Natural killer cell (primary cell): ENCODE data around the gene EEF1A2. TPM values are rescaled to one million over a fixed set of nuclear protein-coding genes. Genes with fewer than 3 reads are reported as not detected.

Experiments used
- ATAC-seq, 3 donors: fragments of 150-1000 bp in 2 of 3; fragments of 200-7000 bp in 1 of 3; cut with Tn5 transposase; 1 replicate in 1 of 3; 2 replicates in 2 of 3; pipeline ENCODE4 v1.10.0; 2021; ENCODE audit warnings: mild to moderate bottlenecking in 2 of 3, moderate library complexity in 2 of 3
- DNase-seq, 2 donors: peaks; one replicate each; pipeline versions ENCODE4 v3.0.0 to v3.0.0-alpha.2; 2013 to 2021; ENCODE audit warnings: mixed read lengths in 1 of 2
- H3K27ac ChIP-seq: one replicate; pipeline ENCODE4 v1.5.1; 2013; ENCODE audit warnings: mild to moderate bottlenecking, low read length
- H3K27me3 ChIP-seq: one replicate; pipeline ENCODE4 v1.6.1; 2013; ENCODE audit warnings: low read length; ENCODE audit not compliant: control insufficient read depth, insufficient read depth
- H3K36me3 ChIP-seq: one replicate; pipeline ENCODE4 v1.6.1; 2013; ENCODE audit warnings: low read length; ENCODE audit not compliant: control insufficient read depth, insufficient read depth
- H3K4me1 ChIP-seq: one replicate; pipeline ENCODE4 v1.6.1; 2013; ENCODE audit warnings: low read length; ENCODE audit not compliant: control insufficient read depth, insufficient read depth
- H3K4me3 ChIP-seq: one replicate; pipeline ENCODE4 v1.5.1; 2013; ENCODE audit warnings: low read length
- H3K9me3 ChIP-seq: one replicate; pipeline ENCODE4 v1.6.1; 2013; ENCODE audit warnings: low read length; ENCODE audit not compliant: control insufficient read depth, insufficient read depth
- H3K27ac Mint-ChIP-seq, 2 donors: one replicate each; pipeline ENCODE4 v1.8.0; 2022; ENCODE audit warnings: mild to moderate bottlenecking in 2 of 2, mixed read lengths in 2 of 2, moderate library complexity in 1 of 2
- H3K27me3 Mint-ChIP-seq, 2 donors: one replicate each; pipeline ENCODE4 v1.8.0; 2022; ENCODE audit warnings: low read depth in 2 of 2, mixed read lengths in 2 of 2
- H3K36me3 Mint-ChIP-seq: one replicate; pipeline ENCODE4 v1.8.0; 2022; ENCODE audit warnings: mixed read lengths
- H3K4me1 Mint-ChIP-seq, 2 donors: one replicate each; pipeline ENCODE4 v1.8.0; 2022; ENCODE audit warnings: mixed read lengths in 2 of 2
- H3K4me3 Mint-ChIP-seq: one replicate; pipeline ENCODE4 v1.8.0; 2022; ENCODE audit warnings: mild to moderate bottlenecking, moderate library complexity, mixed read lengths
- H3K9me3 Mint-ChIP-seq, 2 donors: one replicate each; pipeline ENCODE4 v1.8.0; 2022; ENCODE audit warnings: mixed read lengths in 2 of 2
- CTCF ChIP-seq: fragments of 200-600 bp; IDR thresholded peaks from one replicate; pipeline ENCODE4 v1.8.0; 2022; ENCODE audit warnings: antibody characterized with exemption
- WGBS: methylation state at CpG from one replicate; pipeline ENCODE4 v1.1.7; 2013; ENCODE audit warnings: missing lambda C conversion rate; ENCODE audit not compliant: insufficient coverage; 5-methylcytosine and 5-hydroxymethylcytosine counted together
- intact Hi-C: fragments of 100-400 bp; cut with micrococcal nuclease; formaldehyde crosslinking; loops from one replicate; pipeline ENCODE4 v1.14.2; 2022
- total RNA-seq, 4 donors: library from RNA; stranded (reverse); fragments of 120-200 nt in 1 of 4; gene quantifications; one replicate each; pipeline versions ENCODE4 v1.2.3 to v1.2.4, GENCODE V29; 2013 to 2022

The EEF1A2 gene
- total RNA-seq, 3 donors from 2014 or later (not counting 1 experiment from before 2014, with no cell fraction given): 0.14 to 0.86 (median 0.35) TPM

GRCh38 chr20:63455568-63455859, 43.4 kb downstream of the EEF1A2 start:
- peaks cover 18% of the 10 kb centered on the region for H3K4me1 ChIP-seq
- intact Hi-C loops: no loop called here
- no peak overlapping the region for H3K4me3 ChIP-seq
- no peak for ATAC-seq
- H3K4me3 Mint-ChIP-seq: no peak overlapping the region
- peaks cover 9% of the 10 kb centered on the region for H3K27me3 ChIP-seq
- TF ChIP-seq CTCF: no peak
- H3K4me1 Mint-ChIP-seq: peaks cover 0 to 4% of the 10 kb centered on the region in 2 donors
- DNase-seq: no peak
- no peaks in the 10 kb centered on the region for H3K36me3 ChIP-seq
- H3K27ac Mint-ChIP-seq: no peak overlapping the region
- WGBS: 87% methylated on average over 7 of the region's 10 CpGs
- no peaks in the 10 kb centered on the region for H3K9me3 Mint-ChIP-seq
- H3K9me3 ChIP-seq: no peaks in the 10 kb centered on the region
- peaks cover 2 to 13% of the 10 kb centered on the region in 2 donors for H3K27me3 Mint-ChIP-seq
- no peak overlapping the region for H3K27ac ChIP-seq
- no peaks in the 10 kb centered on the region for H3K36me3 Mint-ChIP-seq

GRCh38 chr20:63454731-63455567, 43.9 kb downstream of the EEF1A2 start:
- TF ChIP-seq CTCF: no peak
- Histone ChIP-seq H3K4me3 (no peak overlapping the region), H3K36me3 (no peaks in the 10 kb centered on the region), H3K27ac (no peak overlapping the region), H3K27me3 (peaks cover 9% of the 10 kb centered on the region), H3K9me3 (no peaks in the 10 kb centered on the region), H3K4me1 (peaks cover 18% of the 10 kb centered on the region)
- Mint-ChIP-seq H3K36me3 (no peaks in the 10 kb centered on the region), H3K4me1 (peaks cover 0 to 4% of the 10 kb centered on the region in 2 donors), H3K27me3 (peaks cover 0 to 11% of the 10 kb centered on the region in 2 donors), H3K4me3 (no peak overlapping the region), H3K9me3 (no peaks in the 10 kb centered on the region), H3K27ac (no peak overlapping the region)
- DNase-seq (no peak), ATAC-seq (no peak)
- intact Hi-C loops: no loop called here
- 77% methylated on average over 34 of the region's 35 CpGs for WGBS

- peak in 1 of 2 donors; percentile 33 for DNase-seq
- Histone ChIP-seq H3K4me3 (no peak overlapping the region), H3K27ac (no peak overlapping the region), H3K27me3 (peaks cover 9% of the 10 kb centered on the region), H3K9me3 (no peaks in the 10 kb centered on the region), H3K4me1 (peaks cover 15% of the 10 kb centered on the region), H3K36me3 (no peaks in the 10 kb centered on the region)
- H3K27ac Mint-ChIP-seq: no peak overlapping the region
- H3K9me3 Mint-ChIP-seq: no peaks in the 10 kb centered on the region
- peaks cover 0 to 4% of the 10 kb centered on the region in 2 donors for H3K4me1 Mint-ChIP-seq
- no peak overlapping the region for H3K4me3 Mint-ChIP-seq
- H3K27me3 Mint-ChIP-seq: peaks cover 0 to 11% of the 10 kb centered on the region in 2 donors
- 37% methylated on average over 46 of the region's 46 CpGs for WGBS
- intact Hi-C loops: no loop called here
- H3K36me3 Mint-ChIP-seq: no peaks in the 10 kb centered on the region
- peak in 2 of 3 donors; percentile 9 to 62 for ATAC-seq
- TF ChIP-seq CTCF: no peak
Measured at GRCh38 chr20:63452821-63453523, 45.9 kb downstream of the EEF1A2 start.
